Fibroblast of mammary gland (primary cell): Measurements from ENCODE around the gene EZR.

Experiments used
- DNase-seq: peaks from one replicate; pipeline ENCODE4 v3.0.0-alpha.2; 2010; ENCODE audit warnings: low read depth
- H3K4me3 ChIP-seq: 2 replicates; pipeline ENCODE4 v1.5.1; 2011; ENCODE audit warnings: low read depth, mild to moderate bottlenecking, low read length, moderate library complexity; ENCODE audit not compliant: control insufficient read depth
- TF ChIP-seq, protein P1 (sequence below): conservative IDR thresholded peaks from 2 replicates; pipeline ENCODE4 v1.5.1; 2011; ENCODE audit warnings: low read depth, low read length, inconsistent platforms; ENCODE audit not compliant: control insufficient read depth, insufficient read depth

EZR gene

GRCh38 chr6:158774717-158775449, 44.3 kb downstream of the EZR start:
- TF ChIP-seq, protein P1, sequence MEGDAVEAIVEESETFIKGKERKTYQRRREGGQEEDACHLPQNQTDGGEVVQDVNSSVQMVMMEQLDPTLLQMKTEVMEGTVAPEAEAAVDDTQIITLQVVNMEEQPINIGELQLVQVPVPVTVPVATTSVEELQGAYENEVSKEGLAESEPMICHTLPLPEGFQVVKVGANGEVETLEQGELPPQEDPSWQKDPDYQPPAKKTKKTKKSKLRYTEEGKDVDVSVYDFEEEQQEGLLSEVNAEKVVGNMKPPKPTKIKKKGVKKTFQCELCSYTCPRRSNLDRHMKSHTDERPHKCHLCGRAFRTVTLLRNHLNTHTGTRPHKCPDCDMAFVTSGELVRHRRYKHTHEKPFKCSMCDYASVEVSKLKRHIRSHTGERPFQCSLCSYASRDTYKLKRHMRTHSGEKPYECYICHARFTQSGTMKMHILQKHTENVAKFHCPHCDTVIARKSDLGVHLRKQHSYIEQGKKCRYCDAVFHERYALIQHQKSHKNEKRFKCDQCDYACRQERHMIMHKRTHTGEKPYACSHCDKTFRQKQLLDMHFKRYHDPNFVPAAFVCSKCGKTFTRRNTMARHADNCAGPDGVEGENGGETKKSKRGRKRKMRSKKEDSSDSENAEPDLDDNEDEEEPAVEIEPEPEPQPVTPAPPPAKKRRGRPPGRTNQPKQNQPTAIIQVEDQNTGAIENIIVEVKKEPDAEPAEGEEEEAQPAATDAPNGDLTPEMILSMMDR = no peak
- no peak overlapping the region for H3K4me3 ChIP-seq
- DNase-seq = no peak

GRCh38 chr6:158773581-158774449, 45.4 kb downstream of the EZR start:
- TF ChIP-seq, protein P1 = no peak
- no peak for DNase-seq
- H3K4me3 ChIP-seq = no peak overlapping the region

GRCh38 chr6:158772851-158773371, 46.3 kb downstream of the EZR start:
- DNase-seq = peak; percentile 35
- TF ChIP-seq, protein P1 = no peak
- H3K4me3 ChIP-seq = no peak overlapping the region

- no peak overlapping the region for H3K4me3 ChIP-seq
- TF ChIP-seq, protein P1 = no peak
- no peak for DNase-seq
Measured at GRCh38 chr6:158772172-158772571, 47.0 kb downstream of the EZR start.

DNA sequence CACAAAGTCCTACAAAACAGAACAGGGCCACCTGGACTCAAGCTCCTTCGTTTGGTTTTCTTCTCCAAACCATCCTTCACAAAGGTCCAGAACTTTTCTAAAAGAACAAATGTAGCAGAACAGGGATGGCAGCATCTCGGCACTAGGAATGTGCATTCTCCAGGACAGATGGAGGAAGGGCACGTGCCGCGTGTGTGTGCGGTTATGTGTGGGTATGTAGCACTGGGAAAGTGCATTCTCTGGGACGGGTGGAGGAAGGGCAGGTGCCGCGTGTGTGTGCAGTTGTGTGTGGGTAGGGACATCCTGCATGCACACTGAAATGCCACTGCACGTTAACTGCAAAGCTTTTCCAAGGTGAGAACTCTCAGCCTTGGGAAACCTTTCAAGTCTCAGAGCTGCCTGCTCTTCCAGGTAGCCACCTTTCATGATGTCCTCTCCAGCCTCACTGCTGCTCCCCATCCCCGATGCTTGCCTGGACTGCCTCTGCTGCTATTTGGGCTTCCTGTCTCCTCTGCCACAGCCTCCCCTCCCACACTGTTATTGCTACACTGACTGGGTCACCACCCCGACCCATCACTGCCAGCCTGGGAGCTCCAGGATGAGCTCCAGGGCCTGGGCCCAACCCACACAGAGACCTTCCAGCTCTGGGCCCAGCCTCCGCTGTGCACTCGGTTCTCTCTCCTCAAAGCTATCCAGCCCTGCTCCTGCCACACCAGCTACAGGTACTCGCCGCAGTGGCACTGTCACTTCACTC, 47.6 kb downstream of the EZR start:
- DNase-seq = no peak
- TF ChIP-seq, protein P1 = no peak
- H3K4me3 ChIP-seq = no peak overlapping the region

- no peak for DNase-seq
- TF ChIP-seq, protein P1 = no peak
- H3K4me3 ChIP-seq = no peak overlapping the region
Measured at GRCh38 chr6:158770533-158771330, 48.4 kb downstream of the EZR start.
